HS-5 (cell line): ENCODE measurements around the gene FADD.
"Not testable (repeated sequence)": the region's sequence is repeated elsewhere in the genome, so short reads cannot be mapped to it uniquely, and the experiment has no call there.

Experiments used
- DNase-seq: peaks from one replicate; pipeline ENCODE4 v3.0.0-alpha.2; 2012; ENCODE audit warnings: low read depth

Gene FADD

DNA sequence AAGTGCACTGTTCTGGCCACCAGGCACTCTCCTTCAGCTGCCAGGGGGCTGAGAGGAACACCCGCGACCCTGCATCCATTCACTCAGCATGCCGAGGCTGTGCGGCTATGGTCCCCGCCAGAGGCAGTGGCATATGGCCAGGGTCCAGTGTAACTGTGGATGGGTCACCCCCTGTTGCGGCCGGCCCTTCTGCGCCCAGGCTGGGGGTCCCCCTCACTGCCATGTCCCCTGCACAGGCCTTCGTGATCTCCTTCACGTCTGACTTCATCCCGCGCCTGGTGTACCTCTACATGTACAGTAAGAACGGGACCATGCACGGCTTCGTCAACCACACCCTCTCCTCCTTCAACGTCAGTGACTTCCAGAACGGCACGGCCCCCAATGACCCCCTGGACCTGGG, 20.8 kb upstream of the FADD start:
- DNase-seq = no peak

DNA sequence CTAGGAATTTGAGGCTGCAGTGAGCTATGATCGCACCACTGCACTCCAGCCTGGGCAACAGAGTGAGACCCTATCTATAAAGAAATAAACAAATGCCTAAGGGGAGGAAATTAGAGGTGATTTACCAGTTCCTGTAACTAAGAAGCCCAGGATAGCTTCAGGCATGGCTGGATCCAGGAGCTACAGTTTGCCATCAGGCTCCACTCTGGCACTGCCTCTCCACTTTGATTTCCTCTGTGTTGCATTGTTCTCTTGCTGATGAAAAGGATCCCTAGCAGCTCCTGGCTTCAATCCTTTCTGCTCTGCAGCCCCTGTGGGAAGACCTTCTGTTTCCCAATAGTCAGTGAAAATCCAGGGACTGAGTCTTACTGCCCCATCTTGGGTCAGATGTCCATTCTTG, 20.1 kb upstream of the FADD start:
- DNase-seq = no peak

- DNase-seq = no peak
These were observed 19.5 kb upstream of the FADD start for GRCh38 chr11:70183483-70184176.

DNA sequence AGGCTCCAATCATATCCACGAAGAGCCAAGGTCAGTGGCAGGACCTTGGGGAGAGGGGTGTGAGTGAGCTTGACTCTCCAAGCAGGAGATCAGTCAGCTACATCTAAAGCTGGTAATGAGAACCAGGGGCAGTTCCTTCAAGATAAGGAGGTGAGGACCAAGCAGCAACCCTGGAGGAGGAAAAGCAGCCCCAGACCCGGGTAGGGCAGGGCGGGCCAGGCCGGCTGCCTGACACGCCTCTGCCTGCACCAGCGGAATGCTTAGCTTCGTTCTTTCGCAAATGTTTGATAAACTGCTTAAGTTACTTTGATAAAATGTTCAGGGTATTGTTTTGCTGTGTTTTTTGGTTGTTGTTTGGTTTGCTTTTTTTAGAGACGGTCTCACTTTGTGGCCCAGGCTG, 18.7 kb upstream of the FADD start:
- no peak for DNase-seq

GRCh38 chr11:70185348-70186055, 17.6 kb upstream of the FADD start:
- no peak for DNase-seq

- no peak for DNase-seq
These were observed 16.7 kb upstream of the FADD start for GRCh38 chr11:70186420-70186819.

DNA sequence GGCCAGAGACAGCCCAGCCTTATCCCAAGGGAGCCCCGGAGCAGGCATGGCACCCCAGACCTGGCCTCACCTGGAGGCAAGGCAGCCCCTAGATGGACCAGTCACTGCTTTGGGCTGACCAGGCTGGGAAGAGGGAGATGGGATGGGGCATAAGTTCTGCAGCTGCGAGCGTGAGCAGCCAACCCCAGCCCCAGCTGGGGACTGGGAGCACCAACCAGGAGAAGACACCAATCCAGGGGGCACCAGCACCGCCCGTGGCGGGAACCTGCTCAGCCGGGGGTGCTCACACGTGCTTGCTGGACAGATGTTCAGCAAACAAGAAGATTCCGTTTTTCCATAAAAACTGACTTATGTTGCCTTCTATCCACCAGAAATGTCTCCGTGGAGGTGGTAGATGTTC, 16.2 kb upstream of the FADD start:
- DNase-seq = no peak

DNA sequence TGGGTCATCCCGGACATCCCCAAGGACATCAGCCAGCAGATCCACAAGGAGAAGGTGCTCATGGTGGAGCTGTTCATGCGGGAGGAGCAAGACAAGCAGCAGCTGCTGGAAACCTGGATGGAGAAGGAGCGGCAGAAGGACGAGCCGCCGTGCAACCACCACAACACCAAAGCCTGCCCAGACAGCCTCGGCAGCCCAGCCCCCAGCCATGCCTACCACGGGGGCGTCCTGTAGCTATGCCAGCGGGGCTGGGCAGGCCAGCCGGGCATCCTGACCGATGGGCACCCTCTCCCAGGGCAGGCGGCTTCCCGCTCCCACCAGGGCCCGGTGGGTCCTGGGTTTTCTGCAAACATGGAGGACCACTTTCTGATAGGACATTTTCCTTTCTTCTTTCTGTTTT, 15.3 kb upstream of the FADD start:
- no peak for DNase-seq

GRCh38 chr11:70189622-70190021, 13.5 kb upstream of the FADD start:
- DNase-seq = no peak

GRCh38 chr11:70191495-70192140, 11.5 kb upstream of the FADD start:
- no peak for DNase-seq

DNA sequence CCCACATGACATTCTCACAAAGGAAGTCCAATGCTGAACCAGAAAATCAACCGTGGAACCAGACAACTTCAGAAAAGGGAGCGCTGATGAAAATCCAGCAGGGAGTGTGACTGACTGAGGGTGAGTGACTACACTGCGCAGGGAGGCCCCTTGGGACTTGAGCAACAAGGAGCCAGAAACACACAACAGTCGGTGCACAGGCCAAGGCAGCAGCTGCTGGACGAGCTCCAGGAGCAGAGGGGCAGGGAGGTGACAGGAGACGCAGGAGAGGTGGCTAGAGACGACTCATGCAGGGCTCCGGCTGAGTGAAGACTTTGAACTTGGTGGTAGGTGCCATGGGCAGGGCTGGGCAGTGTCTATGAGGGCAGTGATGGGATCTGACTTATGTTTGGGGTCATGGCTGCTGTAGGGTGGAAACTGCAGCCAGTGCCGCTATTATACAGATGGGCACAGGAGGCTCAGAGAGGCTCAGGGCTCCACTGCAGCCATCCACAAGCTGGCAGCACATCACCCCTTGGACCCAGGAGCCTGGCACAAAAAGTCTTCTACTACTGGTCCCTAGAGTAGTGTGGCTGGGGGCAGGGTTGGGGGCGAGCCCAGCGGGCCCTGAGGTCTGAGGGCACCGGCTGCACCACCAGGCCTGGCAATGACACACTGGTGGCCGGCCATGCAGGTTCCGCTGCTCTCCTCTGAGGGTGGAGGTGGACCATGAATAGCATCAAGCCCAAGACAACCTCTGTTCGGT, 10.3 kb upstream of the FADD start:
- DNase-seq = no peak

DNA sequence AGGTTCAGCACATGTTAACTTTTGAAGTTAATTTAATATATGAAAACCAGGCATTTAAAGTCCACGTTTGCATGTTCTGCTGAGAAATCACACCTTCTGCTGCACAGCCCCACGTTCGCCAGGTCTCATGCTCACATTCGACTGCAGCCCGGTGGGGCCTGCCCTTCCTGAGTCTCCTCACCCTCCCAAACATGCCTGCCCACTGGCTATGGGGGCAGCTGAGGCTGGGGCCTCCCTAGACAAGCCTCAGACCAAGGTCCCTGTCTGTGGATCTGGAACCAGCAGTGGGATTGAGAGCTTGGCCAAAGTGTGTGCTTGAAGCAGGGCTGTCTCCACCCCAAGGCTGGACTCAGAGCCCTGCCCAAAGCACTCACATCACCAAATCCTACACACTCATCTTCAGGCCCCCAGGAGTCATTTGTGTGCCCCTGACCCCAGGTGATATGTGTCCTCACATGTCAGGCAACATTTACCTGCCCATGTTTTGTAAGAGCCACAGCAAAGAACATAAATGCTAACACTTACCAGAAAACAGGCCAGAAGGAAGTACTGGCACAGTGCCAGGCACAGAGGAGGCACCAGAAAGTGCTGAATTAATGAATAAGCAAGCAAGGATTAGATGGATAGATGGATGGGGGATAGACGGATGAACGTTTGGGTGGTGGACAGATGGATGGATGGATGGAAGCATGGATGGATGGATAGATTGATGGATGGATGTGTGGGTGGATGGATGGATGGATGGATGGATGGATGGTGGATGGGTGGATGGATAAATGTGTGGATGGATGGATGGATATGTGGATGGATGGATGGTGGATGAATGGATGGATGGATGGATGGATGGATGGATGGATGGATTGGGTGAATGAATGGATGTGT, 9.4 kb upstream of the FADD start:
- DNase-seq = no peak

DNA sequence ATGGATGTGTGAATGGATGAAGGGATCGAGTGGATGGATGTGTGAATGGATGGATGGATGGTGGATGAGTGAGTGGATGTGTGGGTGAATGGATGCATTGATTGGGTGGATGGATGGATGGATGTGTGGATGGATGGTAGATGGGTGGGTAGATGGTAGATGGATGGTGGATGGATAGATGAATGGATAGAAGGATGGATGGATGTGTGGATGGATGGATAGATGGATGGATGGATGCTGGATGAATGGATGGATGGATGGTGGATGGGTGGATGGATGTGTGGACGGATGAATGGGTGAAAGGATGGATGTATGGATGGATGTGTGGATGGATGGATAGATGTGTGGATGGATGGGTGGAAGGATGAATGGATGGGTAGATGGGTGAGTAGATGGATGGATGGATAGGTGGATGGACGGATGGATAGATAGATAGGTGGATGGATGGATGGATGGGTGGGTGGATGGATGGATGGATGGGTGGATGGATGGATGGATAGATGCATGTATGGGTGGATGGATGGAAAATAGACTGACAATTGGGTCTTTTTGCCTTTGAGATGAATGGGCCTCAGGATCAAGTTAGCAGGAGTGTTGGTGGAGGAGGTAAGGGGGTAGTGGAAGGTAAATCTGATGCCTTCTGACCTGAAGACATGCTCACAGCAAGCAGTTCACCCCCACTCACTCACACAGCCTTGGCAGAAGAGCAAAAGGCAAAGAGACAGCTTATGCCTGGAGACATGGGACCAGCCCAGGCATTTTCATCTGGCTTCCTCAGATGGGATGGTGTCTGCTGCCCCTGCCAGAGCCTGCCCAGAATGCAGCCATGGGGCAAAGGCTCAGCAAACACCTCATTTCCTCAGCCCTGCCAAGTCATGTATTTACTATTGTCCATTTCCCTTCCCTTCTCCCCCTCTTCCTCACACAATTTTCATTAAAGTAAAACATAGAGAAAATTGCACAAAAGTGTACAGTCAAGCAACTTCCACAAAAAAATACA, 8.0 kb upstream of the FADD start:
- no peak for DNase-seq

DNA sequence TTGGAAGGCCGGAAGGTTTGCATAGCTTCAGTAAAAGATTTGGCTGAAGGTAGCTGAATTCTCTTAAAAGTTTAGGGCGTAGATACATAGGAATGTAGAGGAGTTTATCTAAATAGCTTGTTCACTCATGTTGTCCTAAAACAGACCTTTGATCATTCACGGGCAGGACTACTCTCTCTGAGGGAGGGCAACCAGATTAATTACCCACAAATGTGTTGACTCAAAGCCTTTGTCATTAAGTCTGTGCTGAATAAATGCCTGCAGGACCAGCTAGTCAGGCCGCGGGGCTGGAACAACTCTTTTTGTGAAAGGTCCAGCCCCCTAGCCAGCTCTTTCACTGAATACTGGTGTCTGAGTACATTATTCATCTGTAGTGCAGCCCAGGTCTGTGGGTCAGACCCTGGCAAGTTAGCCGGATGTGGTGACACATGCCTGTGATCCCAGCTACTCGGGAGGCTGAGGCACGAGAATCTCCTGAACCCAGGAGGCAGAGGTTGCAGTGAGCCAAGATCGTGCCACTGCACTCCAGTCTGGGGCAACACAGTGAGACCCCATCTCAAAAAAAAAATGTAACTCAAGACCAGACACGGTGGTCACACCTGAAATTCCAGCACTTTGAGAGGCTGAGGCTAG, 2.8 kb upstream of the FADD start:
- DNase-seq = no peak

- DNase-seq = not testable (repeated sequence)
These were observed 2.0 kb upstream of the FADD start for GRCh38 chr11:70201047-70201446.

GRCh38 chr11:70201882-70202861, 924 bp upstream of the FADD start:
- no peak for DNase-seq

DNA sequence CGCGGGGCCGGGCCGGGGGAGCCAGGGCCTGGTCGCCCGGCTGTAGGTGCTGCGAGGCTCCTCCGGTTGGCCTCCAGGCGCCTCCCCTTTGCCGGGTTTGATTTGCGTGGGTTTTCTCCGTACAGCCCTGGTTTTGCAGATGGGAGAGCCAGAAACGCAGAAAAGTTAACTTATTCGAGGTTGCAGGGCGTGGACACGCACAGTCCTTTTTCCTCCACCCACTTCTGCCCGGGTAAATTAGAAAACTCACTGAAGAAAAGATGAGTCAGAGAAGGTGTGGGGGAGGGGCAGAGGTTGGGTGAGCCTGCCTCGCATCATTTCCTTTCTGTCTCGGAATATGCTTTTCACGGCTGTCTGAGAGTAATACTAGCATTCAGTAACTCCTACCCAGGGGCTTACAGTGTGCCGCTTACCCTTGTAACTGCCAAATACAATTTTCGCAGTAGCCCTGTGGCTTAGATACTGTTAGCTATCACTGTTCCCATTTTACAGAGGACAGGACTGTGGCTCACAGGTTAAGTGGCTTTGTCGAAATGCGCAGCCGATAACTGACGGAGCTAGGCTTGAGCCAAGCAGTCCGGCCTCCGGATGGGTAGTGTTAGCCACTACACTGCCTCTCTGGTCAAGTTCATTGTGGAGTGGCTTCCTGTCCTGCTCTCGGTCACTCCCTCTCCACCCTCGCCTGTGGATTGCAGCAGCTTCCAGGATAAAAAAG, 812 bp downstream of the FADD start:
- peak; percentile 81 for DNase-seq

- DNase-seq = no peak
These were observed 1.3 kb downstream of the FADD start for GRCh38 chr11:70204466-70204799.
